Thyroid gland (tissue), 4 donors: ENCODE measurements around the gene APRT.

ENCODE experiments used
- POLR2A ChIP-seq, 2 donors: fragments of 450-650 bp; IDR thresholded peaks; one replicate each; pipeline ENCODE4 v1.6.1; 2017; ENCODE audit warnings: antibody characterized with exemption in 2 of 2, mild to moderate bottlenecking in 2 of 2, moderate library complexity in 1 of 2
- TF ChIP-seq, protein P1 (sequence below), 6 experiments: fragments of 200-600 bp in 3 of 6; fragments of 450-650 bp in 3 of 6; sonication (generic) in 3 of 6; IDR thresholded peaks; one replicate each; pipeline ENCODE4 v1.5.1; 2016 to 2019; ENCODE audit warnings: antibody characterized with exemption in 6 of 6, mild to moderate bottlenecking in 2 of 6, inconsistent platforms in 1 of 6, moderate library complexity in 1 of 6

DNA sequence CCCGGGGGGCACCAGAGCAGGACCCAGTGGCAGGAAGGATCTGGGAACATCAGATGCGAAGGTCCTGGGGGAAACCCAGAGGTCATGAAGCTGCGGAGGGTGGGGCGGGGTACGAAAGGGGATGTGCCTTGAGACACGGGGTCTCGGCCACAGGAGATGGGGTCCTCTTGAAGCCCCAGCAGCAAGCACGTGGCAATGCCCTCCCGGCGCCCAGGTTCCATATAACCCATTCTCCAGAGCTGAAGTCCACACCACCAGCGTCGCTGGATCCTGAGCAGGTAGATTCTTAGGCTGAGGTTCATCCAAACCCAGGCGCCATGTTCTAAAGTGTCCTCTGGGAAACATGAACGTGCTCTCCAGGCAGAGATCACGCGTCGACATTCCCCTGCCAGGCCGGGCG is 47.6 kb downstream of the APRT start:
- TF ChIP-seq, protein P1, sequence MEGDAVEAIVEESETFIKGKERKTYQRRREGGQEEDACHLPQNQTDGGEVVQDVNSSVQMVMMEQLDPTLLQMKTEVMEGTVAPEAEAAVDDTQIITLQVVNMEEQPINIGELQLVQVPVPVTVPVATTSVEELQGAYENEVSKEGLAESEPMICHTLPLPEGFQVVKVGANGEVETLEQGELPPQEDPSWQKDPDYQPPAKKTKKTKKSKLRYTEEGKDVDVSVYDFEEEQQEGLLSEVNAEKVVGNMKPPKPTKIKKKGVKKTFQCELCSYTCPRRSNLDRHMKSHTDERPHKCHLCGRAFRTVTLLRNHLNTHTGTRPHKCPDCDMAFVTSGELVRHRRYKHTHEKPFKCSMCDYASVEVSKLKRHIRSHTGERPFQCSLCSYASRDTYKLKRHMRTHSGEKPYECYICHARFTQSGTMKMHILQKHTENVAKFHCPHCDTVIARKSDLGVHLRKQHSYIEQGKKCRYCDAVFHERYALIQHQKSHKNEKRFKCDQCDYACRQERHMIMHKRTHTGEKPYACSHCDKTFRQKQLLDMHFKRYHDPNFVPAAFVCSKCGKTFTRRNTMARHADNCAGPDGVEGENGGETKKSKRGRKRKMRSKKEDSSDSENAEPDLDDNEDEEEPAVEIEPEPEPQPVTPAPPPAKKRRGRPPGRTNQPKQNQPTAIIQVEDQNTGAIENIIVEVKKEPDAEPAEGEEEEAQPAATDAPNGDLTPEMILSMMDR (IDR thresholded peaks at IDR 0.05) = no peak
- no peak for TF ChIP-seq POLR2A (IDR thresholded peaks at IDR 0.05)
